Measurements from ENCODE around the gene GHRH. TPM values are rescaled to one million over a fixed set of nuclear protein-coding genes. Genes with fewer than 3 reads are reported as not detected.
A peak's percentile ranks its signal among the peaks of the same experiment; 100 is the strongest.

The GHRH gene
- total RNA-seq, 1 experiment from 2014 or later = not detected

DNA sequence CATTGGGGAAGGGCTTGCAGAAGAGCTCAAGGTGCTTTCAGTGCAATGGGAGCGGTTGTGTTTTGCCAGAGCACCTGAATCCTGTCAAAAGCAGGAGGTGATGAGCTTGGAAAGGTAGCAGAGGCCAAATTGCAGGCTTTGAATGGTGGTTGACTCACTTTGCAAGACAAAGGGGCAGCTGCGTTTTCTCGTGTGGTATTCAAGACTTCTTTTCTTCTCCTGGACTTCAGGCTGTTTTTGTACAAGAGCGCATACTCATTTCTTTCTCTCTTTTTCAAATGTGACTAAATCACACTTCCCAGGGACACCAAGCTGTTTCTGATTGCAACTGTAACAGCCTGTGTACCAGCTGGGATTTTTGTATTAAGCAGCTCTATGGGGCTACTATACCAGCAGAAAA lies 32.3 kb downstream of the GHRH start:
- Histone ChIP-seq H3K27me3 (no peaks in the 10 kb centered on the region), H3K27ac (no peak overlapping the region), H3K9me3 (replicated peaks) (no peaks in the 10 kb centered on the region), H3K4me1 (peaks cover 38% of the 10 kb centered on the region), H3K4me3 (no peak overlapping the region), H3K36me3 (peaks cover 89% of the 10 kb centered on the region)
- no peak for DNase-seq

DNA sequence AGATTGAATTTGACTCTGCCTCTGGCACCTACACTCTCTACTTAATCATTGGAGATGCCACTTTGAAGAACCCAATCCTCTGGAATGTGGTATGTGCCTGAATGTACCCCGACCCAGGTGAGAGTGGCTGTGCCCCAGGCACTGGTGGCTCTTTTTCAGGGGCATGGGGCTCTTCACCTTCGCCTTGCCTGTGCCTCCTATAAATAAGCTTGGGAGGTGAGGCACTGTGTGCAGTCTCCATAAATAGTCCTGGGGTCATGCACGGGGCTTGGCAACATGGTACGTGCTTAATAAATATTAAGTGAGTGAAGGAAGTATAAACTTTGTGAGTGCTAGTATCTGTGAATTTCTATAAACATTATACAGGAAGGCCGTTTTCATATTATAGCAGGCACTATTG lies 33.0 kb downstream of the GHRH start:
- H3K4me1 ChIP-seq = peaks cover 31% of the 10 kb centered on the region

DNA sequence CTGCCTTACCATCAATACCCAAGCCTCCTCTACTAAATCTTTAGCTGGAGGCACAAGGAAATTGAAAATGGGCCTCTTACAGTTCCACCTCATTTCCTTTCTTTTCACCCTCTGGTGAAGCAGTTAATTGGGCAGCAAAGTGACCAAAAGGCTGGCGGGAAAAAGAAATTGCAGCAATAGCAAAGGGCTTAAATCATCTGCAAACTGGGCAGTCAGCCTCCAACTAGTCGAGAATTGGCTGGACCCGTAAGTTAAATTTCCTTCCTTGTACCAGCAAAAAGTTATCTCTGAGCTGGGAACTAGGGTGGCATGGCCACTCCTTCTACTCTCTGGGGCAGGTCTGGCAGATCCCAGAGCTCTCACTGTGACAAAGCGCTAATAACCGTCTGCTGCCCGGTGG lies 33.5 kb downstream of the GHRH start:
- Histone ChIP-seq H3K27me3 (no peaks in the 10 kb centered on the region), H3K27ac (no peak overlapping the region), H3K4me3 (no peak overlapping the region), H3K4me1 (peaks cover 25% of the 10 kb centered on the region), H3K9me3 (replicated peaks) (no peaks in the 10 kb centered on the region), H3K36me3 (peaks cover 89% of the 10 kb centered on the region)
- no peak for DNase-seq

More for the DNA sequence above, 33.0 kb downstream of the GHRH start:
- Histone ChIP-seq H3K4me3 (no peak overlapping the region), H3K27me3 (no peaks in the 10 kb centered on the region), H3K27ac (no peak overlapping the region), H3K36me3 (peaks cover 89% of the 10 kb centered on the region), H3K9me3 (replicated peaks) (no peaks in the 10 kb centered on the region)
- no peak for DNase-seq

DNA sequence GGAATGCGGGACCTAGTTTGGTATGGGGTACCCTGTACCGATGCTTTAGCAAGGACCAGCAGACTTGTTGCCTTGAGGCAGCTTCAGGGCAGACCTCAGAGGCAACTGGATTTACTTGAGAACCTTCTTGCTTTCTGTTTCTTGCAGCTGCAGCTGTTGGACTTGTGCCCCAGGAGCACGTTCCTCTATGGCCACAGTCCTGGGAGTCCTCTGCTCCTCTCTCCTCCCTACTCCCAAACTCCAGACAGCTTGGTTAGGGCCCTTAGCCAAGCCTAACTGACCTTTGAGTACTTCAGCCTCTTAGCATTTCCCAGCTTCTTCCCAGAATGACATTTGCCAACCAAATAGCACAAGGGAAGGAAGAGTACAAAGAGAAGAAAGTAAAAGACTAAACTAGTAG lies 34.7 kb downstream of the GHRH start:
- peaks cover 13% of the 10 kb centered on the region for H3K4me1 ChIP-seq
- no peak overlapping the region for H3K27ac ChIP-seq
- H3K36me3 ChIP-seq = peaks cover 92% of the 10 kb centered on the region
- no peaks in the 10 kb centered on the region for H3K9me3 ChIP-seq (replicated peaks)
- no peaks in the 10 kb centered on the region for H3K27me3 ChIP-seq
- no peak overlapping the region for H3K4me3 ChIP-seq
- no peak for DNase-seq

DNA sequence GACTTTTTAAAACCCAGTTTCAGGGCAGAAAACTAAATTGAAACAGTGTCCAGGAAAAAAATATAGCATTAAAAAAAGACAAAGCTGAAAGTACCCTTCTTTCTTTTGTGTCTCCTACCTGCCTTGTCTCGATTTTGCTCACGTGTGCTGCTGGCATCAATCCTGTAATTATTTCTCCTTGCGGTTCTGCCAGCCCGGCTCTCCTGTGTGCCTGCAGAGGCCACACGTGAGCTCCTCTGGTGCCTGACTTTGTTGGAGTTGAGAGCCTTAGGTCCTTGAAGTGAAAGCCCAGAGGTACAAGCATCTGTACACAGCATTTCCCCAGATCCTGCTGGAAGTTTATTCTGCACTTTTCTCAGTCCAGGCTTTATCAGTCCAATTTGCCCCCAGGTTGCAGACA lies 36.5 kb downstream of the GHRH start:
- Histone ChIP-seq H3K27ac (no peak overlapping the region), H3K27me3 (no peaks in the 10 kb centered on the region), H3K36me3 (peaks cover 87% of the 10 kb centered on the region)

DNA sequence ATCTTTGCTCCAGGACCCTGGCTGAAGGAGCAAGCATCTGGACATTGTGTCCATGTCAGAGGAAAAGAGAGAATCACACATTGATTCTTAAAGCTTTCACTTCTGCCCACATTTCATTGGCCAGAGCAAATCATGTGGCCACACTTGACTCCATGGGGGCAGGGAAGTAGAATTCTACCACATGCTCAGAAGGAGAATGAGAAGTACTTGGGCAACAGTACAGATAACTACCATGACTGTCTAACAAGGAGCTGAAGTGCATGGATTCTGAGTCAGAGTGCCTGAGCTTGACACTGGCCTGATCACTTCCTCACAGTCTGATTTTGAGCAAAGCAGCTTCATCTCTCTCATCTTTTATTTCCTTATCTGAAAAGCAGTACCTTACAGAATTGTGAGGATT lies 38.6 kb downstream of the GHRH start:
- no peak overlapping the region for H3K4me3 ChIP-seq
- no peaks in the 10 kb centered on the region for H3K4me1 ChIP-seq
- H3K9me3 ChIP-seq (replicated peaks) = no peaks in the 10 kb centered on the region
- H3K27me3 ChIP-seq = no peaks in the 10 kb centered on the region
- no peak for DNase-seq
- no peak overlapping the region for H3K27ac ChIP-seq
- H3K36me3 ChIP-seq = peaks cover 78% of the 10 kb centered on the region

More for the DNA sequence above, 36.5 kb downstream of the GHRH start:
- no peaks in the 10 kb centered on the region for H3K9me3 ChIP-seq (replicated peaks)
- no peak for DNase-seq
- H3K4me1 ChIP-seq = no peaks in the 10 kb centered on the region
- H3K4me3 ChIP-seq = no peak overlapping the region

DNA sequence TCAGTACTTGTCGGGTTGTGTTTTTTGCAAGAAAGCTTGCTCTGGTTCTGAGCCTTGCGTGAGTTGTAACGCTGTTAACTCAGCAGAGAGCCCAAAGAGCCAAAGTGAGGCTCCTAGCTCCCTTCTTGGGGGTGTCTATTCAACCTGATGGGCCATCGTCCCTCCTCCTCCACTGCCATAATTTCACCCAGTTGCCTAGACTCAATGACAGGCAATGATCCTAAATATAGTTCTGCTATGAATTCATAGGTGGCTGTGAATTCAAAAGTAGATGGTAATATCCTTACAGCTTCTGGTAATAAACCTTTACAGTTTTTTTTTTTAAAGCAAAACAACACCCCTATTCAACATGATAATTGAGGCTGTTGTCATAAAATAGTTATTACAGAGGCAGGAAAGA lies 39.5 kb downstream of the GHRH start:
- Histone ChIP-seq H3K4me1 (no peaks in the 10 kb centered on the region), H3K27me3 (no peaks in the 10 kb centered on the region), H3K4me3 (no peak overlapping the region), H3K27ac (no peak overlapping the region), H3K9me3 (replicated peaks) (no peaks in the 10 kb centered on the region), H3K36me3 (peaks cover 77% of the 10 kb centered on the region)
- DNase-seq = no peak

DNA sequence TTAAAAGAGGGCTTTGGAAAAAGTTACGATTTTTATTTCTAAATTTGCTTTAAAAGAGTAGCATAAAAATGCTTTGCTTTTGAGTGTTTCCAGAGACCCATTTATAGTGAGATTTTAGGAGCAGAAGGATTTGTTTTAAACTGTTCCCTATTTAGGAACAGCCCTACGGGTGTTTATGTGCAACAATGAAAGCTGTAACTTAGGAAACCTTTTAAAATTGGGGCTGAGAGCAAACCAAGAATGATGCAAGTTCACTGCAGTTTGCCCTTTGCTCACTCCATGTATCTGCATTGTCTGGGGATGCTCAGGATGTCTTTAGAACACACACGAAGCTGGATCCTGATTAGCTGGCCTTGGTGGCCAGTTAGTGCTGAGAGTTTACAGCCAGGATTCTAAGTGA lies 40.9 kb downstream of the GHRH start:
- Histone ChIP-seq H3K27ac (no peak overlapping the region), H3K27me3 (no peaks in the 10 kb centered on the region)

DNA sequence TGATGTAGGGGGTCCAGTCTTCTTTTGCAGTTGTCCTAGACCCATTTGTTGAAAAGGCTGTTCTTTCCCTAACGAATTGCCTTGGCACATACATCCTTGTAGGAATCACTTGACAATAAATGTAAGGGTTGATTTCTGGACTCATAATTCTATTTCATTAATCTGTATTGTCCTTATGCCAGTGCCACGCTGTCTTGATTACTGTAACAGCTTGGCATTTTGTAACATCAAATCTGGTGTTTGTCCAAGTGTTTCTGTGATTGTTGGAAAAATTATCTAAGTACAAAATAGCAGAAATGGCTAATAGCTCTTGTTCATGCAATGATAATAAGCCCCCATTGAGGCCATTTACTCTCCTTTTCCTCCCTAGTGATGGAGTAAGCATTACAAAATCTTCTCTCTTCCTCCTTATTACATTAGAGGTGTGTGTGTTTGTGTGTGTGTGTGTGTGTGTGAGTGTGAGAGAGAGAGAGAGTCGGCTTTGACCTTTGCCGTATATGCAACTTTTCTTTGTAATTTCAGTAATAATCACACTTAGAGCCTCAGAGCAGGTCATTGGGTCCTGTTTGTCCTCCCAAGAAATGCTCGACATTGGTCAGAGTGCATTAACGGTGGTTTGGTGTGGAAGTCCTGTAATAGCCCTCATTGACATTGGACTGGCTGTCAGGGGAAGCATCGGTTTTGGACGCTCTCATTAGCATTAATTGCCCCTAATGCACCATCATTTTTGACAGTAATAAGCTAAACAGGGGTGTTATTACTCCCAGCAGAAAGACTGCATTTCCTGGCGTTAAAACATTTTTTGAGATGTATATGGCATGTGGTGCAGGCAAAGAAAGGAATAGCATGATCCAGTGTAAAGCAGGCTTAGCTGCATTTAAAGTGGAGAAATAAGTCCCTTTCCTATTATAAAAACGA lies 41.6 kb downstream of the GHRH start:
- peaks cover 73% of the 10 kb centered on the region for H3K36me3 ChIP-seq
- no peak overlapping the region for H3K4me3 ChIP-seq
- no peaks in the 10 kb centered on the region for H3K9me3 ChIP-seq (replicated peaks)
- H3K4me1 ChIP-seq = no peaks in the 10 kb centered on the region
- no peaks in the 10 kb centered on the region for H3K27me3 ChIP-seq
- H3K27ac ChIP-seq = no peak overlapping the region
- no peak for DNase-seq

More for the DNA sequence above, 40.9 kb downstream of the GHRH start:
- no peaks in the 10 kb centered on the region for H3K9me3 ChIP-seq (replicated peaks)
- no peak overlapping the region for H3K4me3 ChIP-seq
- DNase-seq = no peak
- peaks cover 75% of the 10 kb centered on the region for H3K36me3 ChIP-seq
- H3K4me1 ChIP-seq = no peaks in the 10 kb centered on the region

DNA sequence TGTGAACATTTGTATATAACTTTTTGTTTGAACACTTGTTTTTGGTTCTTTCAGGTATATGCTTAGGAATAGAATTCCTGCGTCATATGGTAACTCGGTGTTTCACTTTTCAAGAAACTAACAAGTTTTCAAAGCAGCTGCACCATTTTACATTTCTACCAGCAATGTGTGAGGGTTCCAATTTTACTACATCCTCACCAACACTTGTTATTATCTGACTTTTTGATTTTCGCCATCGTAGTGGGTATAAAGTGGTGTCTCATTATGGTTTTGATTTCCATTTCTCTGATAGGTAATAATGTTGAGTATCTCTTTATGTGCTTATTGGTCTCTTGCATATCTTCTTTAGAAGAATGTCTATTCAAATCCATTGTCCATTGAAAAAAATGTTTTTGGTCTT lies 42.6 kb downstream of the GHRH start:
- Histone ChIP-seq H3K36me3 (peaks cover 71% of the 10 kb centered on the region), H3K27me3 (no peaks in the 10 kb centered on the region), H3K9me3 (replicated peaks) (no peaks in the 10 kb centered on the region), H3K4me1 (no peaks in the 10 kb centered on the region), H3K27ac (no peak overlapping the region), H3K4me3 (no peak overlapping the region)
- DNase-seq = no peak

DNA sequence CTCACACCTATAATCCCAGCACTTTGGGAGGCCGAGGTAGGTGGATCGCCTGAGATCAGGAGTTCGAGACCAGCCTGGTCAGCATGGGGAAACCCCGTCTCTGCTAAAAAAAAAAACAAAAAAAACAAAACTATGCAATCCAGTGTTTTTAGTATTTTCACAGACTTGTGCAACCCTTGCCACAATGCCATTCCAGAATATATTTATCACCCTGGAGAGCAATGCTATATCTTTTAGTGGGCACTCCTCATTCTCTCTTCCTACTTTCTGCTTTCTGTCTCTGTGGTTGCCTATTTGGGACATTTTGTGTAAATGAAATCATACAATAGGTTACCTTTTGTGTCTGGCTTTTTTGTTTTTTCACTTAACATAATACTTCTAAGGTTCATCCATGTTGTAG lies 43.2 kb downstream of the GHRH start:
- Histone ChIP-seq H3K36me3 (peaks cover 71% of the 10 kb centered on the region), H3K27me3 (no peaks in the 10 kb centered on the region), H3K27ac (no peak overlapping the region), H3K4me1 (no peaks in the 10 kb centered on the region), H3K9me3 (replicated peaks) (no peaks in the 10 kb centered on the region), H3K4me3 (no peak overlapping the region)
- no peak for DNase-seq

DNA sequence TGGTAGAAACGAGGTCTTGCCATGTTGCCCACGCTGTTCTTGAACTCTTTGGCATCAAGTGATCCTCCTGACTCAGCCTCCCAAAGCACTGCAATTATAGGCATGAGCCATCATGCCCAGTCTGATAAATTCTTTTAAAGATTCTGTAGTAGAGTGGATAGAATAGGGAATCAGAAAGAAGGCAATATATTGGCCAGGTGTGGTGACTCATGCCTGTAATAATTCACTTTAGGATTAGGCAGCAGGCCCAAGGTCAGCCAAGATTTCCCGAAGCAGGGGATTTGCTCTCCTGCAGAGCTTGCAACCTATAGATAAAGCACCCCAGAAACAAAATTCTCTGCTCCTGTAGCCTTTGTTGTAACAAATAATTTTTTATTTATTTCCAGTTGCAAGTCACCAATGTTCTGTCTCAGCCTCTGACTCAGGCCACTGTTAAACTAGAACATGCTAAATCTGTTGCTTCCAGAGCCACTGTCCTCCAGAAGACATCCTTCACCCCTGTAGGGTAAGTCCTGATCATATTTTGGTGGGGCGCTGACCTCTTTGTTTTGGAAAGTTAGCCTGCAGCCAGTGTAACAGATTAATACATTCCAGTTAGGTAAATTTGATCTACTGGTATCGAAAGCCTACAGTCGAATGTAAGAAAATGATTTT lies 51.8 kb downstream of the GHRH start:
- Histone ChIP-seq H3K4me1 (peaks cover 16% of the 10 kb centered on the region), H3K36me3 (peaks cover 90% of the 10 kb centered on the region), H3K27me3 (no peaks in the 10 kb centered on the region)

DNA sequence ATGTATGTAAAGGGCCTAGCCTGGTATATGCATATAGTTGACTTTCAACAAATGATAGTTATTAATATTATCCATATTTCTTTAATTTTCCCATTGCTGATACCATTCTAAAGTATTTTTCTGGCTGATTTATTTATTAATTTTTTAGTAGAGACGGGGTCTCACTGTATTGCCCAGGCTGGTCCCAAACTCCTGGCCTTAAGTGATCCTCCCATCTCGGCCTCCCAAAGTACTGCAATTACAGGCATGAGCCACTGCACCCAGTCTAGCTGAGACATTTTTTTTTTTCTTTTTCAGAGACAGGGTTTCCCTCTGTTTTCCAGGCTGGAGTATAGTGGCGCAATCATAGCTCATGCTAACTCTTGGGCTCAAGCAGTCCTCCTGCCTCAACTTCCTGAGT lies 52.4 kb downstream of the GHRH start:
- H3K36me3 ChIP-seq = peaks cover 90% of the 10 kb centered on the region
- DNase-seq = no peak
- H3K4me1 ChIP-seq = peaks cover 16% of the 10 kb centered on the region
- no peak overlapping the region for H3K4me3 ChIP-seq
- H3K27me3 ChIP-seq = no peaks in the 10 kb centered on the region
- no peak overlapping the region for H3K27ac ChIP-seq
- no peaks in the 10 kb centered on the region for H3K9me3 ChIP-seq (replicated peaks)

More for the DNA sequence above, 51.8 kb downstream of the GHRH start:
- H3K9me3 ChIP-seq (replicated peaks) = no peaks in the 10 kb centered on the region
- no peak overlapping the region for H3K27ac ChIP-seq
- H3K4me3 ChIP-seq = no peak overlapping the region
- DNase-seq = no peak

DNA sequence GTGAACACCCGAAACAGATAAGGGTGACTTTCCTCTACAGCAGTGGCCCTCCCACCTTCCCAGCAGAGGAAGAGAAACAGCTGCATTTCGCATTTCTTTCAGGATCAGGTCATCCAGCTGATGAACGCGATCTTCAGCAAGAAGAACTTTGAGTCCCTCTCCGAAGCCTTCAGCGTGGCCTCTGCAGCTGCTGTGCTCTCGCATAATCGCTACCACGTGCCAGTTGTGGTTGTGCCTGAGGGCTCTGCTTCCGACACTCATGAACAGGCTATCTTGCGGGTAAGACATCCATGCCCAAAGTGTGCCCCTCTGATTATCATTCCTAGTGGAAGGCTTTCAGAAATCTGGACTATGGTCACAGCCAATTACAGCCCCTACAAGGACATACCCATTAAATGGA lies 54.4 kb downstream of the GHRH start:
- DNase-seq = peak; percentile 78 to 82
- H3K27ac ChIP-seq = 0 out of 2 replicates have a peak overlapping the region, but pooled peaks have one; percentile 4
- H3K36me3 ChIP-seq = peaks cover 87% of the 10 kb centered on the region
- no peaks in the 10 kb centered on the region for H3K27me3 ChIP-seq
- no peaks in the 10 kb centered on the region for H3K9me3 ChIP-seq (replicated peaks)
- H3K4me3 ChIP-seq = no peak overlapping the region
- H3K4me1 ChIP-seq = peaks cover 16% of the 10 kb centered on the region

DNA sequence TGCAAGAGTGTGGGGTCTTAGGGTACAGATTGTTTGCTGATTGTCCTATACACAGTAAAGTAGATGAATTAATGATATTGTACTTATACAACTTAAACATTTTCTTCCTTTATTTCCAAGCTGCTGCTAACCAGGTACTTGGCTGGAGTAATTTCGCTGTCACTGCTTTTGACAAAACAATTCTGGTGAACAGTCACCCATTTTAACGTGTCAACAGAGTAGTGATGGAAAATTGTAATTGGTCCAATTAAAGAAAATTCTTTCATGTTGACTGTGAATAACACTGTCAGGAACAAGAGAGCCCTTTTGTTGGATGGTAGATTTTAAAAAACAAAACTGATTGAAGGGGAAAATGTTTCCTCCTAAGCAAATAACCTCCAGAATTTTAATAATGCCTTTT lies 55.8 kb downstream of the GHRH start:
- Histone ChIP-seq H3K27me3 (no peaks in the 10 kb centered on the region), H3K4me3 (no peak overlapping the region), H3K27ac (no peak overlapping the region), H3K9me3 (replicated peaks) (no peaks in the 10 kb centered on the region), H3K36me3 (peaks cover 88% of the 10 kb centered on the region), H3K4me1 (peaks cover 19% of the 10 kb centered on the region)
- no peak for DNase-seq
